Measurements from ENCODE around the gene ATP1B1. TPM values are rescaled to one million over a fixed set of nuclear protein-coding genes. Genes with fewer than 3 reads are reported as not detected.
"Not testable (repeated sequence)": the region's sequence is repeated elsewhere in the genome, so short reads cannot be mapped to it uniquely, and the experiment has no call there.

The ATP1B1 gene
- total RNA-seq, 1 donor from 2014 or later, result 173 TPM

- ATAC-seq, result no peak
- no peak overlapping the region for H3K4me3 ChIP-seq
- H3K9me3 ChIP-seq, result no peaks in the 10 kb centered on the region
- H3K27me3 ChIP-seq (ENCODE audit: low read depth), result no peaks in the 10 kb centered on the region
- H3K36me3 ChIP-seq, result peaks cover 43% of the 10 kb centered on the region
- peaks cover 14% of the 10 kb centered on the region for H3K4me1 ChIP-seq
- no peak overlapping the region for H3K27ac ChIP-seq
- intact Hi-C loops (cut with DNase I), result no loop called here
- TF ChIP-seq CTCF (IDR thresholded peaks at IDR 0.05), result no peak
- DNase-seq, result no peak
Measured at GRCh38 chr1:169121146-169121923, 14.8 kb downstream of the ATP1B1 start.

- Histone ChIP-seq H3K9me3 (no peaks in the 10 kb centered on the region), H3K36me3 (peaks cover 58% of the 10 kb centered on the region), H3K4me1 (peaks cover 9% of the 10 kb centered on the region), H3K27me3 (ENCODE audit: low read depth) (no peaks in the 10 kb centered on the region), H3K4me3 (no peak overlapping the region), H3K27ac (no peak overlapping the region)
- TF ChIP-seq CTCF (IDR thresholded peaks at IDR 0.05), result no peak
- intact Hi-C loops (cut with DNase I), result no loop called here
- no peak for DNase-seq
- ATAC-seq, result no peak
Measured at GRCh38 chr1:169122976-169123375, 16.5 kb downstream of the ATP1B1 start.

- H3K9me3 ChIP-seq, result no peaks in the 10 kb centered on the region
- ATAC-seq (peak; percentile 62 to 75), DNase-seq (no peak)
- intact Hi-C loops (cut with DNase I), result no loop called here
- H3K27me3 ChIP-seq (ENCODE audit: low read depth), result no peaks in the 10 kb centered on the region
- no peak for TF ChIP-seq CTCF (IDR thresholded peaks at IDR 0.05)
- H3K4me1 ChIP-seq, result peaks cover 9% of the 10 kb centered on the region
- peaks cover 59% of the 10 kb centered on the region for H3K36me3 ChIP-seq
- no peak overlapping the region for H3K4me3 ChIP-seq
- H3K27ac ChIP-seq, result no peak overlapping the region
Measured at GRCh38 chr1:169124459-169124858, 18.0 kb downstream of the ATP1B1 start.

GRCh38 chr1:169125597-169125996, 19.1 kb downstream of the ATP1B1 start:
- intact Hi-C loops (cut with DNase I); H3K27ac ChIP-seq; H3K4me1 ChIP-seq; H3K9me3 ChIP-seq; H3K27me3 ChIP-seq (ENCODE audit: low read depth); ATAC-seq; DNase-seq; H3K4me3 ChIP-seq: not testable (repeated sequence)
- peaks cover 70% of the 10 kb centered on the region for H3K36me3 ChIP-seq

- intact Hi-C loops (cut with DNase I), result no loop called here
- peaks cover 9% of the 10 kb centered on the region for H3K4me1 ChIP-seq
- DNase-seq (no peak), ATAC-seq (no peak)
- no peaks in the 10 kb centered on the region for H3K27me3 ChIP-seq (ENCODE audit: low read depth)
- no peak overlapping the region for H3K27ac ChIP-seq
- no peak for TF ChIP-seq CTCF (IDR thresholded peaks at IDR 0.05)
- H3K9me3 ChIP-seq, result no peaks in the 10 kb centered on the region
- peaks cover 75% of the 10 kb centered on the region for H3K36me3 ChIP-seq
- H3K4me3 ChIP-seq, result no peak overlapping the region
Measured at GRCh38 chr1:169126335-169126734, 19.8 kb downstream of the ATP1B1 start.

- H3K9me3 ChIP-seq, result no peaks in the 10 kb centered on the region
- no peak overlapping the region for H3K4me3 ChIP-seq
- DNase-seq, result no peak
- no peak for ATAC-seq
- H3K27me3 ChIP-seq (ENCODE audit: low read depth), result no peaks in the 10 kb centered on the region
- no peak for TF ChIP-seq CTCF (IDR thresholded peaks at IDR 0.05)
- peaks cover 1% of the 10 kb centered on the region for H3K4me1 ChIP-seq
- no peak overlapping the region for H3K27ac ChIP-seq
- intact Hi-C loops (cut with DNase I), result no loop called here
- peaks cover 77% of the 10 kb centered on the region for H3K36me3 ChIP-seq
Measured at GRCh38 chr1:169127305-169127704, 20.8 kb downstream of the ATP1B1 start.

All from lower lobe of right lung (tissue), 2 donors.